SK-N-MC (cell line): Measurements from ENCODE around the gene SYT6.

Experiments used
- EZH2 ChIP-seq: fragments of 200-600 bp; sonication (generic); IDR thresholded peaks from one replicate; pipeline ENCODE4 v1.6.1; 2017; ENCODE audit warnings: antibody characterized with exemption
- POLR2AphosphoS5 ChIP-seq: IDR thresholded peaks from 2 replicates; pipeline ENCODE4 v1.6.1; 2012; ENCODE audit warnings: mild to moderate bottlenecking, low read depth, low read length, borderline replicate concordance

- TF ChIP-seq EZH2, result no peak
- no peak for TF ChIP-seq POLR2AphosphoS5
Observed at GRCh38 chr1:114077188-114077587, 76.5 kb downstream of the SYT6 start.
